Hepatocyte (in vitro differentiated cells): ENCODE results near the gene YTHDF2.

Experiments used
- CTCF ChIP-seq: fragments of 200-600 bp; sonication (generic); IDR thresholded peaks from 2 replicates; pipeline ENCODE4 v1.5.1; 2016; ENCODE audit warnings: antibody characterized with exemption, mild to moderate bottlenecking; ENCODE audit not compliant: poor library complexity
- EZH2 ChIP-seq: fragments of 200-600 bp; sonication (generic); IDR thresholded peaks from 2 replicates; pipeline ENCODE4 v1.6.1; 2016; ENCODE audit warnings: antibody characterized with exemption, mild to moderate bottlenecking, borderline replicate concordance
- EZH2phosphoT487 ChIP-seq: fragments of 200-600 bp; sonication (generic); IDR thresholded peaks from one replicate; pipeline ENCODE4 v1.6.1; 2018; ENCODE audit warnings: antibody characterized with exemption, mild to moderate bottlenecking, low read depth, moderate library complexity; ENCODE audit not compliant: unreplicated experiment, severe bottlenecking

GRCh38 chr1:28718166-28718565 lies 18.6 kb upstream of the YTHDF2 start:
- TF ChIP-seq CTCF (no peak), EZH2phosphoT487 (no peak), EZH2 (no peak)
